Measurements from ENCODE around the gene HS1BP3. TPM values are rescaled to one million over a fixed set of nuclear protein-coding genes. Genes with fewer than 3 reads are reported as not detected.

Gene HS1BP3
- total and polyA plus RNA-seq, 2 of the 13 experiments (the other 11 are each of a cell fraction or from before 2014, with no cell fraction given): 15.2 to 22.0 TPM

GRCh38 chr2:20609995-20610357 is 40.9 kb downstream of the HS1BP3 start (continued):
- TF ChIP-seq KAT8 (CRISPR knock-in tag; IDR thresholded peaks at IDR 0.05) (0 out of 2 replicates have a peak, but pooled peaks have one; percentile 9), NFKBIZ (CRISPR knock-in tag; IDR thresholded peaks at IDR 0.05) (no peak), REL (CRISPR knock-in tag; conservative IDR thresholded peaks at IDR 0.05) (no peak), MAZ (IDR thresholded peaks at IDR 0.05; ENCODE audit: borderline replicate concordance, low read depth, low read length) (no peak), MAZ (CRISPR knock-in tag; IDR thresholded peaks at IDR 0.05; ENCODE audit: low read depth) (no peak), ZSCAN21 (CRISPR knock-in tag; IDR thresholded peaks at IDR 0.05; ENCODE audit: borderline replicate concordance) (no peak), HNF1B (CRISPR knock-in tag; IDR thresholded peaks at IDR 0.05) (0 out of 2 replicates have a peak, but pooled peaks have one; percentile 6), ZNF644 (CRISPR knock-in tag; IDR thresholded peaks at IDR 0.05; ENCODE audit: low read depth) (no peak), NFYB (CRISPR knock-in tag; IDR thresholded peaks at IDR 0.05) (no peak), ZBTB34 (CRISPR knock-in tag; IDR thresholded peaks at IDR 0.05) (no peak), TEAD3 (CRISPR knock-in tag; optimal IDR thresholded peaks at IDR 0.05; ENCODE audit: borderline replicate concordance) (peak; percentile 11), EZH2 (conservative IDR thresholded peaks at IDR 0.05; ENCODE audit: low read depth, low read length) (no peak), ZNF629 (CRISPR knock-in tag; conservative IDR thresholded peaks at IDR 0.05) (no peak), BORCS8-MEF2B (CRISPR knock-in tag; IDR thresholded peaks at IDR 0.05) (no peak), ZKSCAN8 (CRISPR knock-in tag; IDR thresholded peaks at IDR 0.05; ENCODE audit: borderline replicate concordance) (no peak), NAIF1 (CRISPR knock-in tag; IDR thresholded peaks at IDR 0.05; ENCODE audit: borderline replicate concordance) (no peak), ATF6 (CRISPR knock-in tag; conservative IDR thresholded peaks at IDR 0.05) (no peak), ZNF281 (CRISPR knock-in tag; IDR thresholded peaks at IDR 0.05; ENCODE audit: borderline replicate concordance) (peak; percentile 55; the same call in 1 of the 2 replicates), TEAD2 (CRISPR knock-in tag; IDR thresholded peaks at IDR 0.05) (no peak), ZNF691 (CRISPR knock-in tag; IDR thresholded peaks at IDR 0.05; ENCODE audit: borderline replicate concordance, low read depth) (no peak)

Measured in HepG2 (cell line).